MCF 10A (cell line): ENCODE measurements around the gene CDC25A. TPM values are rescaled to one million over a fixed set of nuclear protein-coding genes. Genes with fewer than 3 reads are reported as not detected.

ENCODE experiments used
- BruUV-seq: library from RNA; stranded (reverse); fragments of 400-500 nt; replicated peaks from 2 replicates; lab custom pipeline; 2021; lab: Mats Ljungman, UMichigan
- CTCF ChIA-PET: fragments of 300-600 bp; sonication (Branson Sonifier 250); formaldehyde crosslinking; extraction: SDS; loops from one replicate; lab custom pipeline; 2021; ENCODE audit warnings: antibody characterized with exemption, inconsistent platforms; lab: Yijun Ruan, JAX
- POLR2A ChIA-PET: fragments of 300-600, 350-650 bp; sonication (Branson Sonifier 250); formaldehyde crosslinking; extraction: SDS; loops from one replicate; lab custom pipeline; 2020; ENCODE audit warnings: antibody characterized with exemption, inconsistent platforms; lab: Yijun Ruan, JAX
- DNase-seq: peaks from one replicate; pipeline ENCODE4 v3.0.0-alpha.2; 2018; ENCODE audit not compliant: unreplicated experiment
- H3K27ac Mint-ChIP-seq: one replicate; pipeline ENCODE4 v1.8.0; 2022; ENCODE audit warnings: mild to moderate bottlenecking, low read depth, mixed read lengths; ENCODE audit not compliant: unreplicated experiment
- H3K27me3 Mint-ChIP-seq: one replicate; pipeline ENCODE4 v1.8.0; 2022; ENCODE audit warnings: mixed read lengths; ENCODE audit not compliant: insufficient read depth, unreplicated experiment
- H3K36me3 Mint-ChIP-seq: one replicate; pipeline ENCODE4 v1.8.0; 2022; ENCODE audit warnings: mild to moderate bottlenecking, moderate library complexity, mixed read lengths; ENCODE audit not compliant: insufficient read depth, unreplicated experiment
- H3K4me1 Mint-ChIP-seq: one replicate; pipeline ENCODE4 v1.8.0; 2022; ENCODE audit warnings: mixed read lengths; ENCODE audit not compliant: insufficient read depth, unreplicated experiment
- H3K4me3 Mint-ChIP-seq: one replicate; pipeline ENCODE4 v1.8.0; 2022; ENCODE audit warnings: mild to moderate bottlenecking, moderate library complexity, mixed read lengths; ENCODE audit not compliant: unreplicated experiment
- H3K9me3 Mint-ChIP-seq: one replicate; pipeline ENCODE4 v1.8.0; 2022; ENCODE audit warnings: mixed read lengths; ENCODE audit not compliant: unreplicated experiment
- intact Hi-C: fragments of 100-400 bp; cut with micrococcal nuclease; formaldehyde crosslinking; loops from 2 replicates; pipeline ENCODE4 v1.14.1; 2022
- total RNA-seq: library from RNA; stranded (reverse); gene quantifications from 2 replicates; pipeline ENCODE4 v1.2.3, GENCODE V29; 2022
- TF ChIP-seq, protein P1 (sequence below): fragments of 200-600 bp; IDR thresholded peaks from one replicate; pipeline ENCODE4 v1.8.0; 2022; ENCODE audit warnings: antibody characterized with exemption, mild to moderate bottlenecking; ENCODE audit not compliant: unreplicated experiment

Gene CDC25A
- total RNA-seq, 1 experiment from 2014 or later: 8.6 TPM

DNA sequence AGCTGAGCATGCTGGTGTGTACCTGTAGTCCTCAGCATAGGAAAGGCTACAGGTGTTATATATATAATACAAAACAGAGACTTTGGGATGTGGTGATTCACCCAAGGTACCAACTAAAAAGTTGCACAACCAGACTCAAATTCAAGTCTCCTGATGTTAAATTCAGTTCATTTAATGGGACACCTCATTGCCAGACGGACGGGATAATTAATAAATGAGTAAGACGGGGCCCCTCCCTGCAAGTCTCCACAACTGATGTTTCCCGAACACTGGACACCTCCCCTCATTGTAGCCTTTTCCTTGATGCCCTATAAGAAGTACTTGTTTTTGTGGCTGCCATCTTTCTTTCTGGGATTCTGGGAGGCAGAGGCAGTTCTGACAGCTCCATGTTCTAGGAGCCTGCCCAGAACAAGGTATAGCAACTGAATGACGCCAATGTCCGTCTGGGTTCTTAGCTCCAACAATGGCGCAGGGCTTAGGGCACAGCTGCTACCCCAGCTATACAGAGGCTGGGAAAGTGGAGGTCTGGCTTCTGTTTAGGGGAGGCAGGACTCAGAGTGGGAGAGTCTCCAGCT lies 50.7 kb downstream of the CDC25A start:
- POLR2A ChIA-PET: interaction anchor here (2.1 kb wide), 1 partner anchor 49 kb away, joined by 12 read pairs; no protein-coding TSS in a partner anchor
- TF ChIP-seq, protein P1, sequence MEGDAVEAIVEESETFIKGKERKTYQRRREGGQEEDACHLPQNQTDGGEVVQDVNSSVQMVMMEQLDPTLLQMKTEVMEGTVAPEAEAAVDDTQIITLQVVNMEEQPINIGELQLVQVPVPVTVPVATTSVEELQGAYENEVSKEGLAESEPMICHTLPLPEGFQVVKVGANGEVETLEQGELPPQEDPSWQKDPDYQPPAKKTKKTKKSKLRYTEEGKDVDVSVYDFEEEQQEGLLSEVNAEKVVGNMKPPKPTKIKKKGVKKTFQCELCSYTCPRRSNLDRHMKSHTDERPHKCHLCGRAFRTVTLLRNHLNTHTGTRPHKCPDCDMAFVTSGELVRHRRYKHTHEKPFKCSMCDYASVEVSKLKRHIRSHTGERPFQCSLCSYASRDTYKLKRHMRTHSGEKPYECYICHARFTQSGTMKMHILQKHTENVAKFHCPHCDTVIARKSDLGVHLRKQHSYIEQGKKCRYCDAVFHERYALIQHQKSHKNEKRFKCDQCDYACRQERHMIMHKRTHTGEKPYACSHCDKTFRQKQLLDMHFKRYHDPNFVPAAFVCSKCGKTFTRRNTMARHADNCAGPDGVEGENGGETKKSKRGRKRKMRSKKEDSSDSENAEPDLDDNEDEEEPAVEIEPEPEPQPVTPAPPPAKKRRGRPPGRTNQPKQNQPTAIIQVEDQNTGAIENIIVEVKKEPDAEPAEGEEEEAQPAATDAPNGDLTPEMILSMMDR: no peak
- no TSS peak for BruUV-seq
- DNase-seq: no peak
- H3K36me3 Mint-ChIP-seq: no peaks in the 10 kb centered on the region
- no peak overlapping the region for H3K27ac Mint-ChIP-seq
- no peaks in the 10 kb centered on the region for H3K9me3 Mint-ChIP-seq
- H3K4me3 Mint-ChIP-seq: no peak overlapping the region
- H3K4me1 Mint-ChIP-seq: peaks cover 14% of the 10 kb centered on the region
- intact Hi-C loops: no loop called here
- CTCF ChIA-PET: no interaction called here
- no peaks in the 10 kb centered on the region for H3K27me3 Mint-ChIP-seq

DNA sequence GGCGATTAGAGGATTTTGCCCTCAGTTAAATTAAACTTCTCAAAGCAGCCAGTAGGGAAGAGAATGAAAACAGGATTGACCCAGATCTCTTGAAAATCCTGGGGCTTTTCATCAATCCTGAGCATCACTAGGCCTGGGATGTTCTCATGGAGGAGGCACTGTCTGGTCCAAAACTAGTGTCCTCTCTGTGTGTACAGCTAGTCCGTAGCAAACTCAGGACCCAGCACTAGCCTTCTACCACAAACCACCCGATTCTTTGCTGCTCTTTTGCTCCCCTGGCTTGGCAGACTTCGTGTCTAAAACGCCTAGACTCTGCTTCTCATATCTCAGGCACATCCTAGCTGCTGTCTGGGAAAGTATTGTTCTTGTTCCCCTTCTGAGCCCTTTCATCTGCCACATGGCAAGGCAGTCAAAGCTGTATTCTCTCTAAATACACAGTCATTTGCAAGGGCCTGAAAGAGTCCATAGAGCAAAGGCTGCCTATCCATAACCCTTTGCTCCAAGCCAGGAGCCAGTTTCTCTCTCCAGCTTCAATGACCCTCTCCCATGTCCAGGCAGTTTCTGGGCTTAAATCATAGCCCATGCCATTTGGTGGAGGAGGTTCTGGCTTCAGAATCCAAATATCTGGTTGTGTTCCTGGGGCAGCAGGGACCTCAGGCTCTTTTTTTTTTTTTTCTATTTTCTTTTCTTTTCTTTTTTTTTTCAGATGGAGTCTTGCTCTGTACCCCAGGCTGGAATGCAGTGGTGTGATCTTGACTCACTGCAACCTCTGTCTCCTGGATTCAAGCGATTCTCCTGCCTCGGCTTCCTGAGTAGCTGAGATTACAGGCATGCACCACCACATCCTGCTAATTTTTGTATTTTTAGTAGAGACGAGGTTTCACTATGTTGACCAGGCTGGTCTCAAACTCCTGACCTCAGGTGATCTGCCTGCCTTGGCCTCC lies 52.4 kb downstream of the CDC25A start:
- Mint-ChIP-seq H3K9me3 (no peaks in the 10 kb centered on the region), H3K4me3 (no peak overlapping the region), H3K4me1 (no peaks in the 10 kb centered on the region), H3K27ac (no peak overlapping the region), H3K36me3 (no peaks in the 10 kb centered on the region), H3K27me3 (no peaks in the 10 kb centered on the region)
- CTCF ChIA-PET: interaction anchor here (0.6 kb wide), 3 partner anchors 25 to 408 kb away, joined by 3 to 4 read pairs (median 3); no protein-coding TSS in a partner anchor
- no TSS peak for BruUV-seq
- DNase-seq: no peak
- TF ChIP-seq, protein P1: no peak
- intact Hi-C loops: no loop called here
- POLR2A ChIA-PET: no interaction called here

DNA sequence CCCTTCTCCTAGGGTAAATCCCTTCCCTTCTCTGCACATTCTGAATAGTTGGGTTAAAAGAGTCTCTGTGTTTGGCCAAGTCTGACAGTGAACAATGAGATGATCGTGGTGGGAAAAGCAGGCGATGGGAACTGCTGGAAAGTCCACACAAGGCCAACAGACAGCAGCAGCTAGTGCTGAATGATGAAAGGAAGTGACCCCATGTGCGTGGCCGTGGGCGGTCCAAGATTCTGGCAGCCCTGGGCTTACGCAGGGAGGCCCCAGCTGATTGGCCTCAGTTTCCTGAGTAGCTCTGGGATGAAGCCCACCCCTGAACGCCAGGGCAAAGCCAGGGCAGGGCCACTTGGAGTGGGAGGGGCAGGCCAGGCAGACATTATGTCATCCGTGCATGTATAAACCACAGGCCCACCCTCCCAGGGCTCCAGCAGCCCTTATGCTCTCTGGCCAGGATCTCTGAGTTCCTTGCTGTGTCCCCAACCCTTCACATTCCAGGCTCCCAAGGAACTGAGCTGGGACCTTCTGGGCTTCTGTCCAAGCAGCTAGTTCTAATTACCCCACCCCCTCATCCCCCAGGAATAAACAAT lies 57.8 kb downstream of the CDC25A start:
- no TSS peak for BruUV-seq
- H3K27me3 Mint-ChIP-seq: no peaks in the 10 kb centered on the region
- ChIA-PET CTCF (interaction anchor here (1.0 kb wide), 1 partner anchor 21 kb away, joined by 3 read pairs; no protein-coding TSS in a partner anchor), POLR2A (no interaction called here)
- intact Hi-C loops: no loop called here
- H3K36me3 Mint-ChIP-seq: no peaks in the 10 kb centered on the region
- no peaks in the 10 kb centered on the region for H3K9me3 Mint-ChIP-seq
- TF ChIP-seq, protein P1: no peak
- peaks cover under 1% of the 10 kb centered on the region for H3K4me1 Mint-ChIP-seq
- H3K4me3 Mint-ChIP-seq: no peak overlapping the region
- DNase-seq: no peak
- no peak overlapping the region for H3K27ac Mint-ChIP-seq

DNA sequence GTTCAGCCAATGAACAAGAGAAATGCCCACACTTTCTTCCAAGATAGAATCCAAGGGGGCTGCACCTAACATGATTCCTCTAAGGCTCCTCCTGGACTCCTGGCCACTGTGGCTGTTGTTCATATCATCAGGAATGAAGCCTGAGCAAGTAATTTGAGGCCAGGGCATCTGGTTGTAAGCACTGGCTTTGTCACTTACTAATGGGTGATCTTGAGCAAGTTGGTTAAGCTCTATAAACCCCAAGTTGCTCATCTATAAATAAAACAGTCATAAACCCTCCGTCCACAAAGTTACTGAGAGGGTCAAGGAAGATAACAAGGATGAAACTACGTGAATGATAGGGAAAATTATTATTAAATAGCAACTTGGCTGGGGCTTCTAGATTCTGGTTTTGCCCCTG lies 58.3 kb downstream of the CDC25A start:
- TF ChIP-seq, protein P1: no peak
- Mint-ChIP-seq H3K4me1 (peaks cover 5% of the 10 kb centered on the region), H3K27me3 (no peaks in the 10 kb centered on the region), H3K9me3 (no peaks in the 10 kb centered on the region), H3K36me3 (no peaks in the 10 kb centered on the region), H3K27ac (no peak overlapping the region), H3K4me3 (no peak overlapping the region)
- ChIA-PET POLR2A (interaction anchor here (2.0 kb wide), 1 partner anchor 12 kb away, joined by 8 read pairs; no protein-coding TSS in a partner anchor), CTCF (no interaction called here)
- no TSS peak for BruUV-seq
- no peak for DNase-seq
- intact Hi-C loops: no loop called here
